Body of pancreas (tissue), 4 donors: Measurements from ENCODE around the gene NLRP12. TPM values are rescaled to one million over a fixed set of nuclear protein-coding genes. Genes with fewer than 3 reads are reported as not detected.
"Not testable (repeated sequence)": the region's sequence is repeated elsewhere in the genome, so short reads cannot be mapped to it uniquely, and the experiment has no call there.

ENCODE experiments used
- ATAC-seq: fragments of 150-250 bp; one replicate; pipeline ENCODE4 v1.9.1; 2016
- DNase-seq, 4 donors: peaks; one replicate each; pipeline ENCODE4 v3.0.0-alpha.2; 2019
- H3K27ac ChIP-seq, 4 donors: fragments of 200-600 bp; sonication (generic); 1 replicate in 3 of 4; 2 replicates in 1 of 4; pipeline versions ENCODE4 v1.5.1 to v1.6.1; 2016 to 2019; ENCODE audit warnings: mild to moderate bottlenecking in 1 of 4, mixed read lengths in 1 of 4, moderate library complexity in 1 of 4
- H3K27me3 ChIP-seq, 2 donors: fragments of 200-600 bp; sonication (generic); one replicate each; pipeline ENCODE4 v1.6.0; 2016; ENCODE audit warnings: mild to moderate bottlenecking in 1 of 2
- H3K36me3 ChIP-seq, 2 donors: fragments of 200-600 bp; sonication (generic); replicated peaks in 1 of 2; 2 replicates each; pipeline ENCODE4 v1.5.1; 2016; ENCODE audit warnings: low read depth in 2 of 2; ENCODE audit not compliant: insufficient read depth in 1 of 2
- H3K4me1 ChIP-seq: fragments of 200-600 bp; sonication (generic); one replicate; pipeline ENCODE4 v1.6.0; 2016
- H3K4me3 ChIP-seq, 2 donors: fragments of 200-600 bp; sonication (generic); 1 replicate in 1 of 2; 2 replicates in 1 of 2; pipeline ENCODE4 v1.5.1; 2016 to 2019
- H3K9me3 ChIP-seq, 3 donors: fragments of 200-600 bp; sonication (generic); 1 replicate in 2 of 3; 2 replicates in 1 of 3; pipeline ENCODE4 v1.5.1; 2016
- CTCF ChIP-seq, 7 experiments: fragments of 450-650 bp in 4 of 7; fragments of 200-600 bp in 3 of 7; sonication (generic) in 3 of 7; IDR thresholded peaks; one replicate each; pipeline ENCODE4 v1.5.1; 2016 to 2019; ENCODE audit warnings: antibody characterized with exemption in 7 of 7
- POLR2A ChIP-seq, 3 donors: fragments of 450-650 bp; IDR thresholded peaks; one replicate each; pipeline ENCODE4 v1.6.1; 2016; ENCODE audit warnings: antibody characterized with exemption in 3 of 3, mild to moderate bottlenecking in 2 of 3
- whole genome bisulfite sequencing, 2 donors: methylation state at CpG; one replicate each; pipeline ENCODE4 v1.1.5; 2017; 5-methylcytosine and 5-hydroxymethylcytosine counted together
- intact Hi-C: fragments of 100-400 bp; cut with DNase I; formaldehyde crosslinking; loops from one replicate; pipeline ENCODE4 v1.15.1; 2023
- total RNA-seq, 2 donors: library from RNA; depleted of rRNA; stranded (reverse); fragments of >200 nt; gene quantifications; one replicate each; pipeline ENCODE4 v1.1.0, GENCODE V29; 2016

The NLRP12 gene
- under 1 TPM in 1 of 2 donors, not detected in 1; 0.26 TPM for total RNA-seq

GRCh38 chr19:53824134-53824611 lies at the start of gene NLRP12:
Gene NLRP12 (minus strand): TSS chr19:53824314. CDS start chr19:53824174, 140 bp downstream.
- intact Hi-C loops, result no loop called here
- Histone ChIP-seq H3K4me3 (no peak within 1 kb of the TSS), H3K27ac (no peak within 1 kb of the TSS), H3K36me3 (no peaks in the 10 kb centered on the region), H3K9me3 (no peaks in the 10 kb centered on the region), H3K27me3 (peaks cover 0 to 4% of the 10 kb centered on the region in 2 donors), H3K4me1 (no peaks in the 10 kb centered on the region)
- WGBS, 2 donors, result 55 to 59% methylated on average over 6 to 14 of the region's 14 CpGs
- ATAC-seq (no peak), DNase-seq (peak in 1 of 4 donors; percentile 44)
- no peak for TF ChIP-seq POLR2A (IDR thresholded peaks at IDR 0.05)
- no peak for TF ChIP-seq CTCF (IDR thresholded peaks at IDR 0.05)

- Histone ChIP-seq H3K36me3 (peaks cover 7 to 11% of the 10 kb centered on the region in 2 donors), H3K9me3 (no peaks in the 10 kb centered on the region), H3K27ac (no peak overlapping the region), H3K4me1 (peaks cover 17% of the 10 kb centered on the region), H3K4me3 (no peak overlapping the region), H3K27me3 (no peaks in the 10 kb centered on the region)
- DNase-seq, result no peak
- no peak for ATAC-seq
- WGBS, 2 donors, result 71 to 76% methylated on average over 6 of the region's 6 CpGs
- intact Hi-C loops, result no loop called here
- TF ChIP-seq CTCF (IDR thresholded peaks at IDR 0.05), result no peak
- no peak for TF ChIP-seq POLR2A (IDR thresholded peaks at IDR 0.05)
These were observed 48.6 kb upstream of the NLRP12 start for GRCh38 chr19:53872762-53873161.

- 52 to 64% methylated on average over 7 of the region's 7 CpGs for WGBS, 2 donors
- Histone ChIP-seq H3K36me3 (peaks cover 7 to 11% of the 10 kb centered on the region in 2 donors), H3K27me3 (no peaks in the 10 kb centered on the region), H3K4me3 (no peak overlapping the region), H3K4me1 (peaks cover 27% of the 10 kb centered on the region), H3K27ac (no peak overlapping the region), H3K9me3 (no peaks in the 10 kb centered on the region)
- ATAC-seq (no peak), DNase-seq (no peak)
- intact Hi-C loops, result no loop called here
- TF ChIP-seq POLR2A (IDR thresholded peaks at IDR 0.05) (no peak), CTCF (IDR thresholded peaks at IDR 0.05) (no peak)
These were observed 47.3 kb upstream of the NLRP12 start for GRCh38 chr19:53871454-53871853.

- Histone ChIP-seq H3K27ac (peak overlapping the region in 3 of 4 donors; percentile 78 to 94 (median 89)), H3K9me3 (no peaks in the 10 kb centered on the region), H3K27me3 (no peaks in the 10 kb centered on the region), H3K36me3 (peaks cover 7 to 11% of the 10 kb centered on the region in 2 donors), H3K4me3 (no peak overlapping the region), H3K4me1 (peaks cover 37% of the 10 kb centered on the region)
- no peak for ATAC-seq
- intact Hi-C loops, result no loop called here
- WGBS, 2 donors, result 13 to 39% methylated on average over 3 to 5 of the region's 5 CpGs
- TF ChIP-seq POLR2A (IDR thresholded peaks at IDR 0.05) (peak in 1 of 3 donors; percentile 11), CTCF (IDR thresholded peaks at IDR 0.05) (no peak)
- peak in 3 of 4 donors; percentile 32 to 51 (median 41) for DNase-seq
These were observed 46.4 kb upstream of the NLRP12 start for GRCh38 chr19:53870485-53870844.

- peak overlapping the region; percentile 66 to 76 for H3K4me3 ChIP-seq
- H3K9me3 ChIP-seq, intact Hi-C loops, ATAC-seq, H3K27me3 ChIP-seq, DNase-seq: not testable (repeated sequence)
- peaks cover 7 to 11% of the 10 kb centered on the region in 2 donors for H3K36me3 ChIP-seq
- 0 to 1% methylated on average over 1 to 10 of the region's 24 CpGs for WGBS, 2 donors
- H3K4me1 ChIP-seq, result peaks cover 42% of the 10 kb centered on the region
- peak overlapping the region; percentile 78 to 94 (median 86) for H3K27ac ChIP-seq
These were observed 45.8 kb upstream of the NLRP12 start for GRCh38 chr19:53869805-53870484.
